ENCODE measurements around the gene PKIB.
"Not testable (repeated sequence)": the region's sequence is repeated elsewhere in the genome, so short reads cannot be mapped to it uniquely, and the experiment has no call there.

DNA sequence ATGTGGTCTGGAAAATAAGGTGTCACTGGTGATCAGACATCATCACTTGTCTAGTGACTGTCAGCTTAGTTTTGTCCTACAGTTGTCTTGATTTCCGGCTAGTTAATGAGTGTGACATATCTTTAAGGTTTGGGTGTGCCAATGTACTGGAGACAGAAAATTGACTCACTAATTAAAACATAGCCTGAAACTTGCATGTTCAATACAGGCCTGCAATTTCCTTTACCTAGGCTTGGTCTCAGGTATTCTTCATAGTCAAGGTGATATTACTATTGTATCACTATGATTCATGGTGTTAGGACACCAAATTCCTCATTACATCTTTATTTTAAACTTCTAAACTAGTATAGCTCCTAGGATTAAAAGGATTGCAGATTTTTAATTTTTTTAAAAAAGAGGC is 32.4 kb downstream of the PKIB start:
- not testable (repeated sequence) for TF ChIP-seq CTCF, POLR2A (IDR thresholded peaks at IDR 0.05)

Data from Peyer's patch (tissue), 4 donors.